Transverse colon (tissue), 4 donors: ENCODE data around the gene DNAJA4. TPM values are rescaled to one million over a fixed set of nuclear protein-coding genes. Genes with fewer than 3 reads are reported as not detected.

Experiments
- DNase-seq: peaks from one replicate; pipeline ENCODE4 v3.0.0-alpha.2; 2019
- H3K27ac ChIP-seq, 4 donors: fragments of 200-600 bp; sonication (generic); 2 replicates each; pipeline ENCODE4 v1.5.1; 2016 to 2018; ENCODE audit warnings: inconsistent platforms in 4 of 4
- H3K27me3 ChIP-seq: fragments of 200-600 bp; sonication (generic); 2 replicates; pipeline ENCODE4 v1.5.1; 2017; ENCODE audit warnings: inconsistent platforms
- H3K36me3 ChIP-seq, 4 donors: fragments of 200-600 bp; sonication (generic); 2 replicates each; pipeline ENCODE4 v1.5.1; 2017 to 2019; ENCODE audit warnings: inconsistent platforms in 4 of 4
- H3K4me1 ChIP-seq, 4 donors: fragments of 200-600 bp; sonication (generic); 2 replicates each; pipeline ENCODE4 v1.5.1; 2017 to 2020; ENCODE audit warnings: inconsistent platforms in 4 of 4
- H3K4me3 ChIP-seq, 4 donors: fragments of 200-600 bp; sonication (generic); 1 replicate in 1 of 4; 2 replicates in 3 of 4; pipeline versions ENCODE4 v1.5.1 to v1.6.1; 2017 to 2019; ENCODE audit warnings: inconsistent platforms in 4 of 4
- H3K9me3 ChIP-seq, 2 donors: fragments of 200-600 bp; sonication (generic); 2 replicates each; pipeline ENCODE4 v1.5.1; 2017 to 2019; ENCODE audit warnings: inconsistent platforms in 2 of 2
- CTCF ChIP-seq, 5 experiments: fragments of 200-600 bp in 3 of 5; fragments of 450-650 bp in 2 of 5; sonication (generic) in 3 of 5; IDR thresholded peaks; 1 replicate in 2 of 5; 2 replicates in 3 of 5; pipeline ENCODE4 v1.5.1; 2016 to 2017; ENCODE audit warnings: antibody characterized with exemption in 5 of 5, inconsistent platforms in 3 of 5, mild to moderate bottlenecking in 2 of 5, moderate library complexity in 1 of 5
- EP300 ChIP-seq: sonication (generic); formaldehyde crosslinking; IDR thresholded peaks from one replicate; pipeline ENCODE4 v1.6.1; 2017; ENCODE audit warnings: antibody characterized with exemption, low read depth
- POLR2A ChIP-seq: fragments of 450-650 bp; IDR thresholded peaks from one replicate; pipeline ENCODE4 v1.6.1; 2016; ENCODE audit warnings: antibody characterized with exemption, mild to moderate bottlenecking, moderate library complexity
- POLR2AphosphoS5 ChIP-seq, 3 donors: sonication (generic); formaldehyde crosslinking; IDR thresholded peaks; one replicate each; pipeline ENCODE4 v1.6.1; 2016; ENCODE audit warnings: antibody characterized with exemption in 3 of 3
- WGBS, 2 donors: methylation state at CpG; one replicate each; pipeline ENCODE4 v1.1.5; 2018; ENCODE audit warnings: low coverage in 1 of 2; 5-methylcytosine and 5-hydroxymethylcytosine counted together
- in situ Hi-C, 4 donors: fragments of 200-750 bp; cut with MboI; loops; one replicate each; pipeline versions ENCODE4 v1.15.0 to v1.15.1; 2017; ENCODE audit warnings: low sequenced_read_pairs in 3 of 4, low pct_ligation_motif_present in 1 of 4, low pct_unique_long_range_greater_than_20kb in 1 of 4
- intact Hi-C: fragments of 100-400 bp; cut with DNase I; formaldehyde crosslinking; loops from one replicate; pipeline ENCODE4 v1.15.1; 2023; ENCODE audit warnings: low total_unique reads
- total RNA-seq, 4 donors: library from RNA; depleted of rRNA; stranded (reverse); fragments of >200 nt; gene quantifications; one replicate each; pipeline ENCODE4 v1.1.0, GENCODE V29; 2016

Gene DNAJA4
- total RNA-seq, 4 donors from 2014 or later = 34.9 to 69.9 (median 42.5) TPM

DNA sequence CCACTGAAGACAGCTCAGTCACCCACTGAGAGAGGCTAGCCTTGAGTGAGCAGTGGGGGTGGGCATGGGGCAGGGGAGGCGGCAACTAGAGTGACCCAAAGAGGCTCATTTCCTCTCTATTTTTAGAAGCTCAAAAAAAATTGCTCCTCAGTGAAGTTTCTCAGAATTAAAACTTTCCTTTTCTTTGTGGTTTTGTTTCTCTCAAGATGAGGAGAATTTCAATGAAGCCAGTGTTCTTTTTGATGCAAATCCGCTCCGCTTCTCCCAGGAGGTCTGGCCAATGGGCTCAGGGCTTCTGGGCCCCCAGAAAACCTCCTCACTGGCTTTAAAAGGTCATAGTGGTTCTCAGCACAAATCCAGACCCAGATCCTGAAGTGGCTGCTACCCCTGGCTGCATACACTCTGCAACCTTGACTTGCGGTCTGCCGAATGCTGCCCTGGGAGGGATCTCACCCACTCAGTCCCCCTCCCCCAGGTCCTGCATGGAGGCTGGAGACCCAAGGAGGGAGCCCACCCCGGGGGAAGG, 29.8 kb upstream of the DNAJA4 start, which contains the start of gene ACSBG1:
TSS of gene ACSBG1 (minus strand) at position 51 of the 526 bp plus-strand sequence. CDS start 64 bp downstream, outside the sequence.
- no peaks in the 10 kb centered on the region for H3K36me3 ChIP-seq
- TF ChIP-seq POLR2A = no peak
- TF ChIP-seq CTCF (IDR thresholded peaks at IDR 0.05) = no peak
- TF ChIP-seq POLR2AphosphoS5 (IDR thresholded peaks at IDR 0.05) = no peak
- TF ChIP-seq EP300 = no peak
- no peaks in the 10 kb centered on the region for H3K4me1 ChIP-seq
- intact Hi-C loops = no loop called here
- H3K4me3 ChIP-seq = no peak within 1 kb of the TSS
- no peak within 1 kb of the TSS for H3K27ac ChIP-seq
- in situ Hi-C loops = loop anchor here (5.0 to 25.0 kb wide), 4 partner anchors 117 to 272 kb away; no protein-coding TSS in a partner anchor
- no peak for DNase-seq
- H3K27me3 ChIP-seq = no peaks in the 10 kb centered on the region
- WGBS, 2 donors = 65 to 86% methylated on average over 4 to 6 of the region's 6 CpGs
- no peaks in the 10 kb centered on the region for H3K9me3 ChIP-seq

GRCh38 chr15:78236491-78236890, 27.9 kb upstream of the DNAJA4 start:
- no peak for DNase-seq
- no peak for TF ChIP-seq CTCF (IDR thresholded peaks at IDR 0.05)
- TF ChIP-seq POLR2AphosphoS5 (IDR thresholded peaks at IDR 0.05) = no peak
- no peak for TF ChIP-seq EP300
- TF ChIP-seq POLR2A = no peak
- Histone ChIP-seq H3K9me3 (no peaks in the 10 kb centered on the region), H3K4me1 (no peaks in the 10 kb centered on the region), H3K36me3 (no peaks in the 10 kb centered on the region), H3K27me3 (no peaks in the 10 kb centered on the region), H3K27ac (no peak overlapping the region), H3K4me3 (no peak overlapping the region)
- 81 to 83% methylated on average over 2 to 6 of the region's 6 CpGs for WGBS, 2 donors
- intact Hi-C loops = no loop called here
- in situ Hi-C loops = loop anchor here (5.0 to 25.0 kb wide), 4 partner anchors 119 to 274 kb away; no protein-coding TSS in a partner anchor

GRCh38 chr15:78237146-78237545, 27.2 kb upstream of the DNAJA4 start:
- Histone ChIP-seq H3K27ac (no peak overlapping the region), H3K4me3 (no peak overlapping the region), H3K9me3 (no peaks in the 10 kb centered on the region), H3K27me3 (no peaks in the 10 kb centered on the region), H3K36me3 (no peaks in the 10 kb centered on the region), H3K4me1 (peaks cover 0 to 1% (median 0%) of the 10 kb centered on the region in 4 donors)
- DNase-seq = no peak
- in situ Hi-C loops = loop anchor here (5.0 to 25.0 kb wide), 4 partner anchors 120 to 275 kb away; no protein-coding TSS in a partner anchor
- intact Hi-C loops = no loop called here
- no peak for TF ChIP-seq CTCF (IDR thresholded peaks at IDR 0.05)
- TF ChIP-seq EP300 = no peak
- no peak for TF ChIP-seq POLR2AphosphoS5 (IDR thresholded peaks at IDR 0.05)
- TF ChIP-seq POLR2A = no peak
- WGBS, 2 donors = 75 to 87% methylated on average over 5 to 6 of the region's 6 CpGs

GRCh38 chr15:78239811-78240210, 24.6 kb upstream of the DNAJA4 start:
- H3K4me1 ChIP-seq = peaks cover 0 to 25% (median 18%) of the 10 kb centered on the region in 4 donors
- H3K4me3 ChIP-seq = no peak overlapping the region
- H3K27me3 ChIP-seq = no peaks in the 10 kb centered on the region
- in situ Hi-C loops (loop anchor here (5.0 to 25.0 kb wide), 4 partner anchors 123 to 278 kb away; no protein-coding TSS in a partner anchor), intact Hi-C loops (loop anchor here (5.0 kb wide), 2 partner anchors 63 to 128 kb away; no protein-coding TSS in a partner anchor)
- DNase-seq = no peak
- TF ChIP-seq CTCF (IDR thresholded peaks at IDR 0.05) (no peak), POLR2A (no peak), POLR2AphosphoS5 (IDR thresholded peaks at IDR 0.05) (no peak), EP300 (no peak)
- H3K9me3 ChIP-seq = no peaks in the 10 kb centered on the region
- no peak overlapping the region for H3K27ac ChIP-seq
- H3K36me3 ChIP-seq = no peaks in the 10 kb centered on the region
- WGBS, 2 donors = 82 to 85% methylated on average over 2 to 5 of the region's 5 CpGs
